PC-9 (cell line): ENCODE results near the gene SLC38A1. TPM values are rescaled to one million over a fixed set of nuclear protein-coding genes. Genes with fewer than 3 reads are reported as not detected.

Source experiments
- BruUV-seq: library from RNA; stranded (reverse); fragments of 400-500 nt; replicated peaks from 2 replicates; lab custom pipeline; 2021; lab: Mats Ljungman, UMichigan
- CTCF ChIA-PET: fragments of 300-600 bp; sonication (Branson Sonifier 250); formaldehyde crosslinking; loops from one replicate; lab custom pipeline; 2022; ENCODE audit warnings: antibody characterized with exemption; lab: Charles Lee
- POLR2A ChIA-PET: fragments of 300-600 bp; sonication (Branson Sonifier 250); formaldehyde crosslinking; loops from one replicate; lab custom pipeline; 2022; ENCODE audit warnings: antibody characterized with exemption; ENCODE audit not compliant: unreplicated experiment; lab: Charles Lee
- DNase-seq, 2 experiments: peaks; one replicate each; pipeline versions ENCODE4 v3.0.0 to v3.0.0-alpha.2; 2015 to 2022; ENCODE audit warnings: mixed read lengths in 1 of 2
- H2AFZ ChIP-seq: fragments of 200-600 bp; sonication (generic); 2 replicates; pipeline ENCODE4 v1.8.1; 2017; ENCODE audit warnings: antibody characterized with exemption
- H3F3A ChIP-seq: fragments of 200-600 bp; sonication (generic); 2 replicates; pipeline ENCODE4 v1.8.1; 2017; ENCODE audit warnings: antibody characterized with exemption, mild to moderate bottlenecking, low read depth; ENCODE audit not compliant: insufficient read depth
- H3K27ac ChIP-seq: fragments of 200-600 bp; sonication (generic); 2 replicates; pipeline ENCODE4 v1.6.1; 2016; ENCODE audit warnings: mixed run types
- H3K27me3 ChIP-seq: fragments of 200-600 bp; sonication (generic); 2 replicates; pipeline ENCODE4 v1.6.1; 2016; ENCODE audit warnings: low read depth, mixed run types; ENCODE audit not compliant: insufficient read depth
- H3K36me3 ChIP-seq: fragments of 200-600 bp; sonication (generic); 2 replicates; pipeline ENCODE4 v1.6.1; 2016; ENCODE audit warnings: low read depth, mixed run types
- H3K4me1 ChIP-seq: fragments of 200-600 bp; sonication (generic); replicated peaks from 2 replicates; pipeline ENCODE4 v1.6.1; 2016; ENCODE audit warnings: mixed run types; ENCODE audit not compliant: insufficient read depth
- H3K4me2 ChIP-seq: fragments of 200-600 bp; sonication (generic); 2 replicates; pipeline ENCODE4 v1.6.1; 2017; ENCODE audit warnings: mixed run types
- H3K4me3 ChIP-seq: fragments of 200-600 bp; sonication (generic); 2 replicates; pipeline ENCODE4 v1.6.1; 2016; ENCODE audit warnings: mixed run types
- H3K79me2 ChIP-seq: fragments of 200-600 bp; sonication (generic); 2 replicates; pipeline ENCODE4 v1.6.1; 2017; ENCODE audit warnings: low read depth, mixed run types
- H3K9me2 ChIP-seq: fragments of 200-600 bp; sonication (generic); 2 replicates; pipeline ENCODE4 v1.8.1; 2017; ENCODE audit warnings: mild to moderate bottlenecking; ENCODE audit not compliant: insufficient read depth
- H3K9me3 ChIP-seq: fragments of 200-600 bp; sonication (generic); 2 replicates; pipeline ENCODE4 v1.8.1; 2016; ENCODE audit warnings: low read depth; ENCODE audit not compliant: insufficient read depth
- H4K20me1 ChIP-seq: fragments of 200-600 bp; sonication (generic); 2 replicates; pipeline ENCODE4 v1.8.1; 2017; ENCODE audit not compliant: insufficient read depth
- EZH2 ChIP-seq: fragments of 200-600 bp; sonication (generic); IDR thresholded peaks from 2 replicates; pipeline ENCODE4 v1.8.0; 2017; ENCODE audit warnings: antibody characterized with exemption, low read depth
- intact Hi-C: fragments of 100-400 bp; cut with micrococcal nuclease; formaldehyde crosslinking; loops from one replicate; pipeline ENCODE4 v1.10.0; 2022; ENCODE audit not compliant: unreplicated experiment
- total RNA-seq: library from RNA; stranded (reverse); gene quantifications from 2 replicates; pipeline ENCODE4 v1.2.3, GENCODE V29; 2021
- TF ChIP-seq, protein P1 (sequence below): fragments of 200-600 bp; sonication (generic); conservative IDR thresholded peaks from 2 replicates; pipeline ENCODE4 v1.6.1; 2017; ENCODE audit warnings: mixed run types, antibody characterized with exemption, mild to moderate bottlenecking, moderate library complexity

Gene SLC38A1
- total RNA-seq, 1 experiment from 2014 or later = 131 TPM

DNA sequence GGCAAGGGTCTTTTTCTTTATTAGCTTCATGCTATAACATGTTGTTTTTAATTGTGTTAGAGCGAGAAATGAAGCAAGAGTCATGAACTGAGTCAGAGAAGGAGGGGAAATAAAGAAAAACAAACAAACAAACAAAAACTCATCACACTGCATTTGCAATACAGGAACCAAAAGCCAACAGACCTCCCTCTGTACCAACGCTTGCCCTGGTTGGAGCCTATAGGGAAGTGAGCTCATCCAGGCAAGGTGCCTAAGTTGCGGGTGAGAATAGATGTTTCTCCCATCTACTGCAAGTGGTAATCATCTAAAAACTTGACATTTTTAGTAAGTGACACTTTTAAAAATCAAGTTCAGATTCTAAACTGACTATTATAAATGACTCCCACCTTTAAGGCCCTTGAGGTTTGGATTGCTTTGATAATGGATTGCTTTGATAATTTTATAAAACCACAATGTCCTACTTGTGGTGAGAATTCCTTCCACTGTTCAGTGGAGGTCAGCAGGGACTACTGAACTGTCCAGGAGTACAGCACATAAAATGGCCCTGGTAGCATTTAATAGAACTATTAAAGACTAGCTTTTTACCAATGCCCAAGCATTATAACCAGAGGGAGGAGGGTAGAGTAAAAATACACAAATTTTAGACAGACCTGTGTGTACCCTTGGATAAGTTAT lies 31.3 kb downstream of the SLC38A1 start:
- Histone ChIP-seq H3K27me3 (no peaks in the 10 kb centered on the region), H3K9me3 (no peaks in the 10 kb centered on the region), H3K79me2 (peaks cover 94% of the 10 kb centered on the region), H3K4me2 (no peak overlapping the region), H3K4me1 (no peaks in the 10 kb centered on the region), H3K27ac (no peak overlapping the region), H2AFZ (no peak overlapping the region), H3K36me3 (peaks cover 82% of the 10 kb centered on the region), H4K20me1 (peaks cover 79% of the 10 kb centered on the region), H3F3A (peaks cover 31% of the 10 kb centered on the region), H3K4me3 (no peak overlapping the region), H3K9me2 (0 out of 2 replicates have a peak, but pooled peaks cover 2% of the 10 kb centered on the region)
- DNase-seq = no peak
- ChIA-PET CTCF (no interaction called here), POLR2A (no interaction called here)
- TF ChIP-seq EZH2 = no peak
- TF ChIP-seq, protein P1, sequence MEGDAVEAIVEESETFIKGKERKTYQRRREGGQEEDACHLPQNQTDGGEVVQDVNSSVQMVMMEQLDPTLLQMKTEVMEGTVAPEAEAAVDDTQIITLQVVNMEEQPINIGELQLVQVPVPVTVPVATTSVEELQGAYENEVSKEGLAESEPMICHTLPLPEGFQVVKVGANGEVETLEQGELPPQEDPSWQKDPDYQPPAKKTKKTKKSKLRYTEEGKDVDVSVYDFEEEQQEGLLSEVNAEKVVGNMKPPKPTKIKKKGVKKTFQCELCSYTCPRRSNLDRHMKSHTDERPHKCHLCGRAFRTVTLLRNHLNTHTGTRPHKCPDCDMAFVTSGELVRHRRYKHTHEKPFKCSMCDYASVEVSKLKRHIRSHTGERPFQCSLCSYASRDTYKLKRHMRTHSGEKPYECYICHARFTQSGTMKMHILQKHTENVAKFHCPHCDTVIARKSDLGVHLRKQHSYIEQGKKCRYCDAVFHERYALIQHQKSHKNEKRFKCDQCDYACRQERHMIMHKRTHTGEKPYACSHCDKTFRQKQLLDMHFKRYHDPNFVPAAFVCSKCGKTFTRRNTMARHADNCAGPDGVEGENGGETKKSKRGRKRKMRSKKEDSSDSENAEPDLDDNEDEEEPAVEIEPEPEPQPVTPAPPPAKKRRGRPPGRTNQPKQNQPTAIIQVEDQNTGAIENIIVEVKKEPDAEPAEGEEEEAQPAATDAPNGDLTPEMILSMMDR = no peak
- TSS peak; percentile 1 for BruUV-seq
- intact Hi-C loops = no loop called here

DNA sequence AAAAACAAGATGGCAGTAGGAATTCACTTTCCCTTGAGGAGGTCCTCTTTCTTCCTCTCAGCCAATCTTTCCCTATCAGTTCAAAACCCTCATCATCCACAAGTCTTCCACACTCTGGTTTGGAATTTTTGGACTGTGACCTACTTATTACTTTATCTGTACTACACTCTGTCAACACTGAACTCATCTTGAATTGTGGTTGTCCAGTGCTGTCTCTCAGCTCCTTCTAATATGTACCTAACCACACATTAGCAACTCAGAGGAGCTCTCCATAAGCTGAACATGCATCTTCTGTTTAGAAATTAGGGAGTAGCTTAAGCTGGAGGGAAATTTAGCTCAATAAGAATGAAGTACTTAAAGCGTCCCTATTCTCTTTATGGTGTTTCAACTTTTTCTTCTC lies 34.8 kb downstream of the SLC38A1 start:
- Histone ChIP-seq H3K9me3 (no peaks in the 10 kb centered on the region), H4K20me1 (peaks cover 76% of the 10 kb centered on the region), H3K4me1 (no peaks in the 10 kb centered on the region), H3K79me2 (peaks cover 93% of the 10 kb centered on the region), H2AFZ (no peak overlapping the region), H3K4me3 (no peak overlapping the region), H3K27ac (no peak overlapping the region), H3K9me2 (0 out of 2 replicates have a peak, but pooled peaks cover 2% of the 10 kb centered on the region), H3K36me3 (peaks cover 73% of the 10 kb centered on the region), H3K4me2 (no peak overlapping the region), H3K27me3 (no peaks in the 10 kb centered on the region), H3F3A (peaks cover 32% of the 10 kb centered on the region)
- BruUV-seq = no TSS peak
- POLR2A ChIA-PET = no interaction called here
- no peak for TF ChIP-seq EZH2
- TF ChIP-seq, protein P1 = no peak
- intact Hi-C loops = no loop called here
- CTCF ChIA-PET = no interaction called here
- DNase-seq = no peak

DNA sequence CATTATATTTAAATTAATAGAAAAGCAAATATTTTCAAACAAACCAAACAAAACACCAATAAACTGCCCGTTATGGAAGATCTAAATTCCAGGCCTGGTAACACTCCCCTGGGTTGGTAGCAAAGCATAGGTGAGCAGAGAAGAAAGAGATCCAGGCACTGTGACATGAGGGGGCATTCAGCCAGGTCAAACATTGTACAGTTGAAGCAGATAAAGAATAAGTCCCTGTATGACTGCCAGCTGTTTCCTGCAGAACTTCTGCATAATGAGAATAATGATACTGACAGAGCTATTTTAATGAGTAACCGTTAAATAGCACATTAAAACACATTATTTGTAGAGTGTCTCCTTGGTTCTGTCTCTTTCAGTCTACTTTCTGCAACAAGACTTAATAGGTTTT lies 35.4 kb downstream of the SLC38A1 start:
- POLR2A ChIA-PET = no interaction called here
- peaks cover 73% of the 10 kb centered on the region for H3K36me3 ChIP-seq
- BruUV-seq = no TSS peak

More for the DNA sequence above, 35.4 kb downstream of the SLC38A1 start:
- intact Hi-C loops = no loop called here
- no peak for DNase-seq
- H3F3A ChIP-seq = peaks cover 26% of the 10 kb centered on the region
- no peak overlapping the region for H3K4me2 ChIP-seq
- TF ChIP-seq, protein P1 = no peak
- TF ChIP-seq EZH2 = no peak
- H3K4me1 ChIP-seq = no peaks in the 10 kb centered on the region
- no peaks in the 10 kb centered on the region for H3K9me3 ChIP-seq
- H3K27ac ChIP-seq = no peak overlapping the region
- CTCF ChIA-PET = no interaction called here
- no peak overlapping the region for H2AFZ ChIP-seq
- peaks cover 91% of the 10 kb centered on the region for H3K79me2 ChIP-seq
- no peaks in the 10 kb centered on the region for H3K27me3 ChIP-seq
- H4K20me1 ChIP-seq = peaks cover 76% of the 10 kb centered on the region
- H3K4me3 ChIP-seq = no peak overlapping the region
- H3K9me2 ChIP-seq = 0 out of 2 replicates have a peak, but pooled peaks cover 2% of the 10 kb centered on the region
